Prostate gland (tissue), 2 donors: ENCODE measurements around the gene RANGRF. TPM values are rescaled to one million over a fixed set of nuclear protein-coding genes. Genes with fewer than 3 reads are reported as not detected.

Source experiments
- DNase-seq: peaks from one replicate; pipeline ENCODE4 v3.0.0-alpha.2; 2019; ENCODE audit warnings: low spot score
- H3K27ac ChIP-seq, 2 donors: fragments of 200-600 bp; sonication (generic); 2 replicates each; pipeline ENCODE4 v1.5.1; 2017 to 2019
- H3K27me3 ChIP-seq: fragments of 200-600 bp; sonication (generic); replicated peaks from 2 replicates; pipeline ENCODE4 v1.5.1; 2019; ENCODE audit not compliant: insufficient read depth
- H3K36me3 ChIP-seq, 2 donors: fragments of 200-600 bp; sonication (generic); 1 replicate in 1 of 2; 2 replicates in 1 of 2; pipeline versions ENCODE4 v1.5.1 to v1.8.1; 2017 to 2019
- H3K4me1 ChIP-seq: fragments of 200-600 bp; sonication (generic); replicated peaks from 2 replicates; pipeline ENCODE4 v1.5.1; 2019
- H3K4me3 ChIP-seq, 2 donors: fragments of 200-600 bp; sonication (generic); 2 replicates each; pipeline ENCODE4 v1.5.1; 2017 to 2019
- H3K9me3 ChIP-seq: fragments of 200-600 bp; sonication (generic); 2 replicates; pipeline ENCODE4 v1.5.1; 2017
- POLR2A ChIP-seq: fragments of 450-650 bp; IDR thresholded peaks from one replicate; pipeline ENCODE4 v1.6.1; 2016; ENCODE audit warnings: antibody characterized with exemption, mild to moderate bottlenecking
- POLR2AphosphoS5 ChIP-seq: sonication (generic); formaldehyde crosslinking; IDR thresholded peaks from one replicate; pipeline ENCODE4 v1.6.1; 2017; ENCODE audit warnings: antibody characterized with exemption
- WGBS: methylation state at CpG from one replicate; pipeline ENCODE4 v1.1.5; 2018; 5-methylcytosine and 5-hydroxymethylcytosine counted together
- intact Hi-C: fragments of 100-400 bp; cut with DNase I; formaldehyde crosslinking; loops from one replicate; pipeline ENCODE4 v1.14.2; 2022
- total RNA-seq, 2 donors: library from RNA; depleted of rRNA; stranded (reverse); fragments of >200 nt; gene quantifications; one replicate each; pipeline ENCODE4 v1.1.0, GENCODE V29; 2016
- TF ChIP-seq, protein P1 (sequence below), 4 experiments: fragments of 200-600 bp in 2 of 4; fragments of 450-650 bp in 2 of 4; sonication (generic) in 2 of 4; IDR thresholded peaks; 1 replicate in 3 of 4; 2 replicates in 1 of 4; pipeline ENCODE4 v1.5.1; 2016 to 2019; ENCODE audit warnings: antibody characterized with exemption in 4 of 4, mild to moderate bottlenecking in 2 of 4, moderate library complexity in 2 of 4

RANGRF gene
- total RNA-seq, 2 donors from 2014 or later, result 29.5 to 30.1 TPM

DNA sequence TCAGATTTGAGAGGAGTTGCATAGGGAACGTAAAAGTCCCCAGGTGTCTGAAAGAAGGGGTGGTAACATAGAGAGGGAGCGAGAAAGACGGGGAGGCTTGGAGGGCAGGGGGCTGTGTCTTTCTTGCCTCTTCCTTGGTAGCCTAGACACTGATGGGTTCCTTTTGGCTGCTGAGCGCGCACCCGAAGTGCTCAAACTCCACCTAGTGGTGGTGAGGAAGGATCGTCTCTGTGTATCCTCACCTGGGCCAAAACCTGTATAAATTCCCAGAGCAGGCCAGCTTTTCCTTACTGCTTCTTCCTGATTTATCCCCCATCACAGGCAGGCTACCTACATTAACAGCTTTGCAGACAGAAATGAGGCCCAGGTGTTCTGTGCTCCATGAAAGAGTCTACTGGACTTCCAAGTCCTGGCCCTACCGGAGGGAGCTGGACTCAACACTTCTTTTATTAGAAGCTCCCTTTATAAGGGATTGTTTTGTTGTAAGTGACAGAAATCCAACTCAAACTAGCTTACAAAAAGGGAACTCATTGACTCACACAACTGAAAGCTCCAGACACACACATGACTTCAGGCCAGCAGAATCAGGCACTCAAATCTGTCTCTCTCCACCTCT lies 12.3 kb downstream of the RANGRF start:
- intact Hi-C loops, result loop anchor here (10.0 kb wide), 1 partner anchor 226 kb away; no protein-coding TSS in a partner anchor
- H3K4me3 ChIP-seq, result no peak overlapping the region
- H3K27me3 ChIP-seq, result no peaks in the 10 kb centered on the region
- 12% methylated on average over 8 of the region's 8 CpGs for WGBS
- DNase-seq, result peak; percentile 58
- no peaks in the 10 kb centered on the region for H3K36me3 ChIP-seq
- no peak overlapping the region for H3K27ac ChIP-seq
- no peaks in the 10 kb centered on the region for H3K4me1 ChIP-seq
- H3K9me3 ChIP-seq, result no peaks in the 10 kb centered on the region
- TF ChIP-seq POLR2AphosphoS5, result peak; percentile 70
- no peak for TF ChIP-seq POLR2A
- TF ChIP-seq, protein P1, sequence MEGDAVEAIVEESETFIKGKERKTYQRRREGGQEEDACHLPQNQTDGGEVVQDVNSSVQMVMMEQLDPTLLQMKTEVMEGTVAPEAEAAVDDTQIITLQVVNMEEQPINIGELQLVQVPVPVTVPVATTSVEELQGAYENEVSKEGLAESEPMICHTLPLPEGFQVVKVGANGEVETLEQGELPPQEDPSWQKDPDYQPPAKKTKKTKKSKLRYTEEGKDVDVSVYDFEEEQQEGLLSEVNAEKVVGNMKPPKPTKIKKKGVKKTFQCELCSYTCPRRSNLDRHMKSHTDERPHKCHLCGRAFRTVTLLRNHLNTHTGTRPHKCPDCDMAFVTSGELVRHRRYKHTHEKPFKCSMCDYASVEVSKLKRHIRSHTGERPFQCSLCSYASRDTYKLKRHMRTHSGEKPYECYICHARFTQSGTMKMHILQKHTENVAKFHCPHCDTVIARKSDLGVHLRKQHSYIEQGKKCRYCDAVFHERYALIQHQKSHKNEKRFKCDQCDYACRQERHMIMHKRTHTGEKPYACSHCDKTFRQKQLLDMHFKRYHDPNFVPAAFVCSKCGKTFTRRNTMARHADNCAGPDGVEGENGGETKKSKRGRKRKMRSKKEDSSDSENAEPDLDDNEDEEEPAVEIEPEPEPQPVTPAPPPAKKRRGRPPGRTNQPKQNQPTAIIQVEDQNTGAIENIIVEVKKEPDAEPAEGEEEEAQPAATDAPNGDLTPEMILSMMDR (IDR thresholded peaks at IDR 0.05), result peak; percentile 73 to 89 (median 85)

DNA sequence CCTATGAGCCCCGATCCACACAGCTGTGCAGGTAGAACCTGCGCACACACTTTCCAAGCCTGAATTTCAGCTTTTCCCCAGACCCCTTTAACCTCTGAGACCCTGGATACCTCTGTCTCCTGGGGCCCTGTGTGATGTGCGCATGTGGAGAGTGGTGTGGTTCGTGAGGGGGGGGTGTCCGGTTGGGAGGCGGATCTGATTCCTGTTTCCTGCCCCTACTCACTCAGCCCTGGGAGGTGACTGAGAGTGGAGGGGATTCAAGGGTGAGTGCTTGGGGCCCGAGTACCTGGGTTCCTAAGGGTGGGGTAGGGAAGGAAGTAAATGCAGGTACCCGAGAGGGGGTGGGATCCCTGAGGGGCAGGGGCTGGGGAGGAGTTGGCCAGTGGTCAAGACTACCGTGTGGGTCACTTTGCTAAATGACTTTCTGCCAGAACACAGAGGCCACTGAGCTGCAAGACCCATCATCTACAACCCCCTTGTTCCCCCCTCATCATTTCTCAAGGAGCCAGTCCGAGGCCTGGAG lies 22.2 kb downstream of the RANGRF start:
- Histone ChIP-seq H3K4me1 (no peaks in the 10 kb centered on the region), H3K9me3 (no peaks in the 10 kb centered on the region), H3K27me3 (peaks cover 2% of the 10 kb centered on the region), H3K4me3 (no peak overlapping the region), H3K36me3 (no peaks in the 10 kb centered on the region), H3K27ac (no peak overlapping the region)
- WGBS, result 71% methylated on average over 10 of the region's 10 CpGs
- intact Hi-C loops, result no loop called here
- DNase-seq, result no peak
- TF ChIP-seq, protein P1 (IDR thresholded peaks at IDR 0.05), result no peak
- no peak for TF ChIP-seq POLR2AphosphoS5
- TF ChIP-seq POLR2A, result no peak

DNA sequence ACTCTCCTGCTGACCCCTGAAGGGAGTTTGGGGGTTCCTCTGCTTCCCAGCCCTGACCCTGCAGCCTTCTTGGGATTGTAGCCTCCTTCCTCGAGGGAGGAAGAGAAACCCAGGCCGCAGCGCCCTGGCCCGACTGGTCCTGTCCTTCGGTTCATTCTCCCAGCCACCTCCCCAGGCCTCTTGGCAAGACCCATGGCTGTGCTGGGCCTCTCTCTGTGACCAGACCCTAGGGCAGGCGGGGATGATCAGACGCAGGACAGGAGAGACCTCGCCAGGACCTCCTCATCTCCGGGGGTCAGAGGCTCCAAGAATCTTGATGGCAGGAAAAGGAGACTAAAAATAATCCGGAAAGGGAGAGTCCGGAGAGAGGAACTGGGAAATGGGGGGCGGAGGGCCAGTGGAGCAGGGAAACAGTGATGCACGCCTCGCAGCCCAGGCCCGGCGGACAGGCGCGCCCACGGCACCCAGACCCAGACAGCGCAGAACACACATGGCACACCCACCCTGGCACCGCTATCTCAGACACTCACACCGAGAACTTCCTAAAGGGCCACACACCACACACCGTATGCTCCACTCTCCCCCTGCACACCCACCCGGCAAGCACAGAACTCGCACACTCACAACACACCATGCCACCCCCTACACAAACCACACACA lies 22.8 kb downstream of the RANGRF start:
- Histone ChIP-seq H3K9me3 (no peaks in the 10 kb centered on the region), H3K36me3 (no peaks in the 10 kb centered on the region), H3K4me1 (no peaks in the 10 kb centered on the region), H3K4me3 (no peak overlapping the region), H3K27ac (no peak overlapping the region), H3K27me3 (peaks cover 2% of the 10 kb centered on the region)
- 87% methylated on average over 25 of the region's 25 CpGs for WGBS
- no peak for TF ChIP-seq POLR2AphosphoS5
- DNase-seq, result no peak
- intact Hi-C loops, result no loop called here

DNA sequence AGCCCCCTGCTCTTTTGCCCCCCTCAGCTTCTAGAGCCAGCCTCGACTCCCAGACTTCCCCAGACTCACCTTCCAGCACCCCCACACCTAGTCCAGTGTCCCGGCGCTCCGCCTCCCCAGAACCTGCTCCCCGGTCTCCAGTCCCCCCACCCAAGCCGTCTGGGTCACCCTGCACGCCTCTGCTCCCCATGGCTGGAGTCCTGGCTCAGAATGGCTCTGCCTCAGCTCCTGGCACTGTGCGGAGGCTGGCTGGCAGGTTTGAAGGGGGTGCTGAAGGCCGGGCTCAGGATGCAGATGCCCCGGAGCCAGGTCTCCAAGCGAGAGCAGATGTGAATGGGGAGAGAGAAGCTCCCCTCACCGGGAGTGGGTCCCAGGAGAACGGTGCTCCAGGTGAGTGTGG lies 23.8 kb downstream of the RANGRF start:
- H3K36me3 ChIP-seq, result no peaks in the 10 kb centered on the region
- intact Hi-C loops, result no loop called here
- WGBS, result 76% methylated on average over 13 of the region's 13 CpGs
- DNase-seq, result no peak
- H3K4me1 ChIP-seq, result no peaks in the 10 kb centered on the region
- peaks cover 2% of the 10 kb centered on the region for H3K27me3 ChIP-seq
- no peak for TF ChIP-seq POLR2AphosphoS5
- H3K4me3 ChIP-seq, result no peak overlapping the region
- no peaks in the 10 kb centered on the region for H3K9me3 ChIP-seq
- H3K27ac ChIP-seq, result no peak overlapping the region

DNA sequence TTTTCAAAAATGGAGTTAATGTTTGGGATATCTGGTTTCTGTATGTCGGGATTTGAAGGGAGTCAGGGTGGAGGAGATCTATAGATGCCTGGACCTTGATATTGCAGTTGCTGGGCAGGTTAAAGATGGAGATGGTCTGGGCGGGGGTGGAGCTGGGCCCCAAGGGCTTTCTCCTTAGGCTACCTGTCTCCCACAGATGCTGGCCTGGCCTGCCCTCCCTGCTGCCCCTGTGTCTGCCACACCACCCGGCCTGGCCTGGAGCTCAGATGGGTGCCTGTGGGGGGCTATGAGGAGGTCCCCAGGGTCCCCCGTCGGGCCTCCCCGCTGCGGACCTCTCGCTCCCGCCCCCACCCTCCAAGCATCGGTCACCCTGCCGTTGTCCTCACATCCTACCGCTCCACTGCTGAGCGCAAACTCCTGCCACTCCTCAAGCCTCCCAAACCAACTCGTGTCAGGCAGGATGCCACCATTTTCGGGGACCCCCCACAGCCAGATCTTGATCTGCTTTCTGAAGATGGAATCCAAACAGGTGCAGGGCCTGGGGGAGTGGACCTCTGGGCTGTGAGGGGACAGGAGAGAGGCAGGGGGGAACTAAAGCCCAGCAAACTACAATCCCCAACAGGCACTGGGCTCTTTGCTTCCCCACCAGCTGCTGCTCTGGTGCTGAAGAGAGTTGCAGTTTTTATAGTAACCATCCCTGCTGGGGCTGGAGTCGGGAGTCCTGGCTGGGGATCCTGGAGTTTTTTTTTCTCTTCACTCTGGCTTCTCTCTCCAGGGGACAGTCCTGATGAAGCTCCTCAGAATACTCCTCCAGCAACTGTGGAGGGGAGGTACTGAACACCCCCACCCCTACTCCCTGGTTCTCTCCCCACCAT lies 24.5 kb downstream of the RANGRF start:
- intact Hi-C loops, result no loop called here
- H3K27ac ChIP-seq, result no peak overlapping the region
- no peak overlapping the region for H3K4me3 ChIP-seq
- 72% methylated on average over 16 of the region's 16 CpGs for WGBS
- H3K9me3 ChIP-seq, result no peaks in the 10 kb centered on the region
- no peaks in the 10 kb centered on the region for H3K36me3 ChIP-seq
- no peaks in the 10 kb centered on the region for H3K4me1 ChIP-seq
- TF ChIP-seq POLR2A (no peak), POLR2AphosphoS5 (no peak)
- TF ChIP-seq, protein P1 (IDR thresholded peaks at IDR 0.05), result no peak
- DNase-seq, result no peak
- H3K27me3 ChIP-seq, result peaks cover 2% of the 10 kb centered on the region
